ENCODE data around the gene INPP5A. TPM values are rescaled to one million over a fixed set of nuclear protein-coding genes. Genes with fewer than 3 reads are reported as not detected.

Gene INPP5A
- total and polyA plus RNA-seq, 2 of the 13 experiments (the other 11 are each of a cell fraction or from before 2014, with no cell fraction given), result 17.5 to 37.9 TPM

GRCh38 chr10:132685101-132685891 is 147.7 kb downstream of the INPP5A start (continued):
- TF ChIP-seq ZSCAN29 (CRISPR knock-in tag; conservative IDR thresholded peaks at IDR 0.05), result no peak; the same call in 1 of the 2 replicates
- no peak for TF ChIP-seq KAT7 (CRISPR knock-in tag; IDR thresholded peaks at IDR 0.05; ENCODE audit: borderline replicate concordance)
- TF ChIP-seq YEATS4 (CRISPR knock-in tag; IDR thresholded peaks at IDR 0.05; ENCODE audit: borderline replicate concordance), result 0 out of 2 replicates have a peak, but pooled peaks have one; percentile 23
- no peak for TF ChIP-seq NFE2 (CRISPR knock-in tag; IDR thresholded peaks at IDR 0.05)
- peak; percentile 61; the same call in 1 of the 2 replicates for TF ChIP-seq ZNF501 (CRISPR knock-in tag; IDR thresholded peaks at IDR 0.05)
- TF ChIP-seq, protein P1, sequence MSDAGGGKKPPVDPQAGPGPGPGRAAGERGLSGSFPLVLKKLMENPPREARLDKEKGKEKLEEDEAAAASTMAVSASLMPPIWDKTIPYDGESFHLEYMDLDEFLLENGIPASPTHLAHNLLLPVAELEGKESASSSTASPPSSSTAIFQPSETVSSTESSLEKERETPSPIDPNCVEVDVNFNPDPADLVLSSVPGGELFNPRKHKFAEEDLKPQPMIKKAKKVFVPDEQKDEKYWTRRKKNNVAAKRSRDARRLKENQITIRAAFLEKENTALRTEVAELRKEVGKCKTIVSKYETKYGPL (CRISPR knock-in tag; IDR thresholded peaks at IDR 0.05), result no peak
- peak; percentile 28; the same call in 1 of the 2 replicates for TF ChIP-seq TBX3 (IDR thresholded peaks at IDR 0.05; ENCODE audit: borderline replicate concordance)
- no peak for TF ChIP-seq NCOA1 (CRISPR knock-in tag; IDR thresholded peaks at IDR 0.05)
- TF ChIP-seq, protein P2, sequence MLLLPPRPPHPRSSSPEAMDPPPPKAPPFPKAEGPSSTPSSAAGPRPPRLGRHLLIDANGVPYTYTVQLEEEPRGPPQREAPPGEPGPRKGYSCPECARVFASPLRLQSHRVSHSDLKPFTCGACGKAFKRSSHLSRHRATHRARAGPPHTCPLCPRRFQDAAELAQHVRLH (CRISPR knock-in tag; IDR thresholded peaks at IDR 0.05; ENCODE audit: borderline replicate concordance, low read depth), result 0 out of 2 replicates have a peak, but pooled peaks have one; percentile 20
- no peak for TF ChIP-seq NR2C2 (CRISPR knock-in tag; IDR thresholded peaks at IDR 0.05; ENCODE audit: borderline replicate concordance)
- TF ChIP-seq GRHL1 (CRISPR knock-in tag; conservative IDR thresholded peaks at IDR 0.05), result no peak
- TF ChIP-seq ZSCAN30 (CRISPR knock-in tag; IDR thresholded peaks at IDR 0.05), result no peak
- TF ChIP-seq ZNF614 (CRISPR knock-in tag; IDR thresholded peaks at IDR 0.05; ENCODE audit: borderline replicate concordance), result no peak
- TF ChIP-seq KDM5B (CRISPR knock-in tag; IDR thresholded peaks at IDR 0.05; ENCODE audit: borderline replicate concordance), result no peak
- TF ChIP-seq, protein P3, sequence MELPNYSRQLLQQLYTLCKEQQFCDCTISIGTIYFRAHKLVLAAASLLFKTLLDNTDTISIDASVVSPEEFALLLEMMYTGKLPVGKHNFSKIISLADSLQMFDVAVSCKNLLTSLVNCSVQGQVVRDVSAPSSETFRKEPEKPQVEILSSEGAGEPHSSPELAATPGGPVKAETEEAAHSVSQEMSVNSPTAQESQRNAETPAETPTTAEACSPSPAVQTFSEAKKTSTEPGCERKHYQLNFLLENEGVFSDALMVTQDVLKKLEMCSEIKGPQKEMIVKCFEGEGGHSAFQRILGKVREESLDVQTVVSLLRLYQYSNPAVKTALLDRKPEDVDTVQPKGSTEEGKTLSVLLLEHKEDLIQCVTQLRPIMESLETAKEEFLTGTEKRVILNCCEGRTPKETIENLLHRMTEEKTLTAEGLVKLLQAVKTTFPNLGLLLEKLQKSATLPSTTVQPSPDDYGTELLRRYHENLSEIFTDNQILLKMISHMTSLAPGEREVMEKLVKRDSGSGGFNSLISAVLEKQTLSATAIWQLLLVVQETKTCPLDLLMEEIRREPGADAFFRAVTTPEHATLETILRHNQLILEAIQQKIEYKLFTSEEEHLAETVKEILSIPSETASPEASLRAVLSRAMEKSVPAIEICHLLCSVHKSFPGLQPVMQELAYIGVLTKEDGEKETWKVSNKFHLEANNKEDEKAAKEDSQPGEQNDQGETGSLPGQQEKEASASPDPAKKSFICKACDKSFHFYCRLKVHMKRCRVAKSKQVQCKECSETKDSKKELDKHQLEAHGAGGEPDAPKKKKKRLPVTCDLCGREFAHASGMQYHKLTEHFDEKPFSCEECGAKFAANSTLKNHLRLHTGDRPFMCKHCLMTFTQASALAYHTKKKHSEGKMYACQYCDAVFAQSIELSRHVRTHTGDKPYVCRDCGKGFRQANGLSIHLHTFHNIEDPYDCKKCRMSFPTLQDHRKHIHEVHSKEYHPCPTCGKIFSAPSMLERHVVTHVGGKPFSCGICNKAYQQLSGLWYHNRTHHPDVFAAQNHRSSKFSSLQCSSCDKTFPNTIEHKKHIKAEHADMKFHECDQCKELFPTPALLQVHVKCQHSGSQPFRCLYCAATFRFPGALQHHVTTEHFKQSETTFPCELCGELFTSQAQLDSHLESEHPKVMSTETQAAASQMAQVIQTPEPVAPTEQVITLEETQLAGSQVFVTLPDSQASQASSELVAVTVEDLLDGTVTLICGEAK (IDR thresholded peaks at IDR 0.05), result no peak
- TF ChIP-seq, protein P3 (CRISPR knock-in tag; IDR thresholded peaks at IDR 0.05), result no peak
- 0 out of 2 replicates have a peak, but pooled peaks have one; percentile 17 for TF ChIP-seq TARDBP (CRISPR knock-in tag; IDR thresholded peaks at IDR 0.05)
- TF ChIP-seq ATRX (CRISPR knock-in tag; IDR thresholded peaks at IDR 0.05; ENCODE audit: borderline replicate concordance), result no peak

All from HepG2 (cell line).